Gastroesophageal sphincter (tissue), 3 donors: ENCODE results near the gene EML1.

ENCODE experiments used
- POLR2A ChIP-seq, 2 donors: fragments of 450-650 bp; IDR thresholded peaks; one replicate each; pipeline ENCODE4 v1.6.1; 2017; ENCODE audit warnings: antibody characterized with exemption in 2 of 2, mild to moderate bottlenecking in 2 of 2, moderate library complexity in 1 of 2
- TF ChIP-seq, protein P1 (sequence below), 4 experiments: fragments of 200-600 bp in 2 of 4; fragments of 450-650 bp in 2 of 4; sonication (generic) in 1 of 4; IDR thresholded peaks; one replicate each; pipeline ENCODE4 v1.5.1; 2017 to 2019; ENCODE audit warnings: antibody characterized with exemption in 4 of 4, mild to moderate bottlenecking in 2 of 4, moderate library complexity in 2 of 4

- TF ChIP-seq, protein P1, sequence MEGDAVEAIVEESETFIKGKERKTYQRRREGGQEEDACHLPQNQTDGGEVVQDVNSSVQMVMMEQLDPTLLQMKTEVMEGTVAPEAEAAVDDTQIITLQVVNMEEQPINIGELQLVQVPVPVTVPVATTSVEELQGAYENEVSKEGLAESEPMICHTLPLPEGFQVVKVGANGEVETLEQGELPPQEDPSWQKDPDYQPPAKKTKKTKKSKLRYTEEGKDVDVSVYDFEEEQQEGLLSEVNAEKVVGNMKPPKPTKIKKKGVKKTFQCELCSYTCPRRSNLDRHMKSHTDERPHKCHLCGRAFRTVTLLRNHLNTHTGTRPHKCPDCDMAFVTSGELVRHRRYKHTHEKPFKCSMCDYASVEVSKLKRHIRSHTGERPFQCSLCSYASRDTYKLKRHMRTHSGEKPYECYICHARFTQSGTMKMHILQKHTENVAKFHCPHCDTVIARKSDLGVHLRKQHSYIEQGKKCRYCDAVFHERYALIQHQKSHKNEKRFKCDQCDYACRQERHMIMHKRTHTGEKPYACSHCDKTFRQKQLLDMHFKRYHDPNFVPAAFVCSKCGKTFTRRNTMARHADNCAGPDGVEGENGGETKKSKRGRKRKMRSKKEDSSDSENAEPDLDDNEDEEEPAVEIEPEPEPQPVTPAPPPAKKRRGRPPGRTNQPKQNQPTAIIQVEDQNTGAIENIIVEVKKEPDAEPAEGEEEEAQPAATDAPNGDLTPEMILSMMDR (IDR thresholded peaks at IDR 0.05) = no peak
- TF ChIP-seq POLR2A (IDR thresholded peaks at IDR 0.05) = no peak
Observed at GRCh38 chr14:99969673-99970322, 176.6 kb downstream of the EML1 start.
